T follicular helper cell (primary cell): ENCODE measurements around the gene CDC34.

ENCODE experiments used
- DNase-seq: peaks from one replicate; pipeline ENCODE4 v3.0.0-alpha.2; 2020; ENCODE audit warnings: low read depth

Gene CDC34

GRCh38 chr19:542173-542866, 10.8 kb downstream of the CDC34 start:
- no peak for DNase-seq

- peak; percentile 72 for DNase-seq
Measured at GRCh38 chr19:543910-544608, 12.5 kb downstream of the CDC34 start, which contains the start of gene GZMM. Gene GZMM (plus strand): TSS chr19:544053. CDS start chr19:544072, 19 bp downstream.

- no peak for DNase-seq
Measured at GRCh38 chr19:547117-547516, 15.6 kb downstream of the CDC34 start.

- no peak for DNase-seq
Measured at GRCh38 chr19:547836-548720, 16.5 kb downstream of the CDC34 start.

GRCh38 chr19:548886-549830, 17.6 kb downstream of the CDC34 start:
- DNase-seq: no peak

- no peak for DNase-seq
Measured at GRCh38 chr19:554817-555216, 23.3 kb downstream of the CDC34 start.

- no peak for DNase-seq
Measured at GRCh38 chr19:555474-555808, 23.9 kb downstream of the CDC34 start.

- no peak for DNase-seq
Measured at GRCh38 chr19:556611-557382, 25.2 kb downstream of the CDC34 start.

GRCh38 chr19:558770-559439, 27.3 kb downstream of the CDC34 start:
- DNase-seq: no peak

- DNase-seq: no peak
Measured at GRCh38 chr19:560121-560520, 28.6 kb downstream of the CDC34 start.

- no peak for DNase-seq
Measured at GRCh38 chr19:566403-566802, 34.8 kb downstream of the CDC34 start.

- no peak for DNase-seq
Measured at GRCh38 chr19:566844-567243, 35.3 kb downstream of the CDC34 start.

GRCh38 chr19:567296-567900, 35.8 kb downstream of the CDC34 start:
- DNase-seq: no peak

GRCh38 chr19:570251-570686, 38.7 kb downstream of the CDC34 start:
- no peak for DNase-seq

GRCh38 chr19:570937-571565, 39.5 kb downstream of the CDC34 start:
- DNase-seq: peak; percentile 55

- peak; percentile 25 for DNase-seq
Measured at GRCh38 chr19:571566-571974, 40.0 kb downstream of the CDC34 start.

- DNase-seq: peak; percentile 99
Measured at GRCh38 chr19:572140-572742, 40.7 kb downstream of the CDC34 start, which contains the start of gene BSG. Gene BSG (plus strand): TSS chr19:572596. CDS start chr19:572635, 39 bp downstream.

- DNase-seq: no peak
Measured at GRCh38 chr19:572743-573518, 41.4 kb downstream of the CDC34 start.
